HG02852 (cell line): ENCODE measurements around the gene KIAA1328.

Experiments used
- ATAC-seq: cut with Tn5 transposase; IDR thresholded peaks from one replicate; pipeline ENCODE4 v1.9.1; 2021; ENCODE audit warnings: mild to moderate bottlenecking, moderate library complexity; ENCODE audit not compliant: unreplicated experiment

Gene KIAA1328

DNA sequence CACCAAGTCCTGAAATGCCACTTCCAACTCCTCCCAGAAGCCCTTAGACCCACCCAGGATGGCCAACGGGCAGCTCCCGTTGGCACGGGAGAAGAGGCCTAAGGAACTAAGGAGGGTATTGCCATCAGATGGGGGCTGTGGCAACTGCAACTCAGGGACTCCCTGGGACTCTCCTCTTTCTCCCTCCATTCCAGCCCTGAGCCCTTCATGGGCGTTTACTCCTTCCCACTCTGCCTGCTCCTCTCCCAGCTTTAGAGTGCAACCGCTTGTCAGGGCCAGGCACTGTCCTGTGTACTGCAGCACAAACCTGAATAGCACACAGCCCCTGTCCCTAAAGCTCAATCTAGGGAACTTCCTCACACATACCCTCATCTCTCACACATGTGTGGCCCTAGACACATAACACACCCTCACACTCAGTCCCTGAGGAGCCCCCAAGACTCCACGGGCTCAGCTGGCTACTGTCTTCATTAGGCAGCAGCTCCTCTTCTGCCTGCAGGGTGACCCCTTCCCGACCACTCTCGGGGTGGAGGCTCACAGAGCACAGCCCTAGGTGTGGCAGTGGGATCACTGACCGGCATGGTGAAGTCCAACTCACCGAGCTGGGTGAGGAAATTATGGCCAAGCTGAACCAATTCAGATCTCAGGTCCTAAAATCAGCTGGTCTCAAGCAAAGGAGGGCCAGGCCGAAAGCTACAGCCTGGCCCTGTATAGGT is 420.4 kb downstream of the KIAA1328 start:
- no peak for ATAC-seq

- no peak for ATAC-seq
These were observed 421.1 kb downstream of the KIAA1328 start for GRCh38 chr18:37249895-37250618.

GRCh38 chr18:37251679-37252078 is 422.8 kb downstream of the KIAA1328 start:
- no peak for ATAC-seq

- no peak for ATAC-seq
These were observed 423.4 kb downstream of the KIAA1328 start for GRCh38 chr18:37252342-37252741.

DNA sequence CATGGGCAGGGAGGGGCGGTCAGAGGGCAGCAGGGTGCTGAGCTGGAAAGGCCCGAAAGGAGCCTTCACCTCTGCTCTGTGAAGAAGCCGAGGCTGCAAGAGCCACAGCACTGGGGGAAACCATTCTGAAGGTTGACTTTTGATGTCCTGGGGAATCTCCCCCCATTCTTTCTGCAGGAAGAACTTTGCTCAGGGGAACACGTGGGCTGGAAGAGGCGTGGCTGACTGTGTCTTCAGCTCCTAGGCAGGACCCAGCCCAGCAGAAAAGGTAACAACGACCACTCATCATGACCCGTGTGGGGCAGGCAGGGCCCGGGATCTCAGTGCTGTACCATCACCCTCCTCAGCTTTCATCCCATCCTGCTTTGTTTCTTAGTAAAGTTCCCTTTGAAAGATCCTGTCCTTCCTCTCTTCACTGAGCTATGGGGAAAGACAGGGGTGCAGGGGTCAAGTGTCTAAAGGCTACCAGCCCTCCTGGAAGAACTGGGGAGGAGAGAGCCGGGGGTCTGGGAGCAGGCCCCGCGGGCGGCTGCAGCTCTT is 424.0 kb downstream of the KIAA1328 start:
- ATAC-seq, result no peak

DNA sequence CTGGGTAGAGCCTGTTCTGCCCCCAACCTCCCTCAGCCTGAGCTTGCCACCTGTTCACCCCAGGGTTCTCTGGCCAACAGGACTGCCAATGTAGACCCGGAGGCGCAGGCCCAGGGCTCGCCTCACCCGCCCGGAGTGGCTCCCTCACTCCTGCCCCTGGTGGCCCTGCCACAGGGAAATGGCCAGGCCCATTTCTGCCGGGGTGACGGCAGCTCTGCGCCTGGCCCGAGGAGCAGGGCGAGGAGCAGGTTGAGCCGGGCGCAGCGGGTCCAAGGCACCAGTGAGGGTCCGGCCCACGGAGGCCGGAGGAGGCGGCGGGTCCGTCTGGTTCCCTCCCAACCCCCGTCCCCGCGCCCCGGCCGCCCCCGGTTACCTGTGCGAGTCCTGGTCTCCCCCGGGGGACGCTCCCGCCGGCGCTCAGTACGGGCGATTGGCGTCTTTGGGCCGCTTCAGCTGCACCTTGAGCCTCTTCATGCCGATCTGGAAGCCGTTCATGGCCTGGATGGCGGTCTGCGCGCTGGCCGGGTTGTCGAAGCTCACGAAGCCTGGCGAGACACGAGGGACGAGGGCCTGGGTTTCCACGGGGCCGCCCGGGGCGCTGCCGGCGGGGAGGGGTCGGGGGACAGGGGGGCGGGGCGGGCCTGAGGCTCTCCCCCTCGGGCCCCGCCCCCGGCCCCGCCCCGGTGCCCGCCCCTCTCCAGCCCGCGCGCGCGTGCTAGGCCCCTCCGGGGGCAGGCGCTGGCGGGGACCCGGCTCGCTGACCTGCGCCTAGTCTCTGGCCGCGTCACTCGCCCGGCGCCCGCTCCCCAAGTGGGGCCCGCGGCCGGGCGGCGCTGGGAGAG is 424.7 kb downstream of the KIAA1328 start:
- ATAC-seq, result no peak

- no peak for ATAC-seq
These were observed 425.4 kb downstream of the KIAA1328 start for GRCh38 chr18:37254236-37254754.

DNA sequence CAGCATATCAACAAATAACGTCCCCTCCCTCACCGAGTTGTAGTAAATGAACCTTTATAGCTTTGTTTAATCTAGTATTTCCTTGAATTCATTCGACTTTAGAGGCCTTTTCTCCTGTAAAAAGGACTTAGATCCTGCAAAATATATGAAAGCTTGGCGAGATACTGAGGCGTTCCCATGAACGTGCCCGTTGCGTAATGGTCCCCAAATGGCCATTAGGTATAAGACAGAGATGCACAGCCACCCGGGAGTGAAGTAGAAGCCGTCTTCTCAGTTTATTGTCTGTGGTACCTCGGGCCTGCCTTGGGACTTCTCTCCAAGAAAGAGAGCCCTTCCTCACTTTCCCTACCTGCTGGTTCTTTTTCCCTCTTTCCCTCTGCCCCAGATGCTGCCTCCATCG is 426.0 kb downstream of the KIAA1328 start:
- no peak for ATAC-seq

DNA sequence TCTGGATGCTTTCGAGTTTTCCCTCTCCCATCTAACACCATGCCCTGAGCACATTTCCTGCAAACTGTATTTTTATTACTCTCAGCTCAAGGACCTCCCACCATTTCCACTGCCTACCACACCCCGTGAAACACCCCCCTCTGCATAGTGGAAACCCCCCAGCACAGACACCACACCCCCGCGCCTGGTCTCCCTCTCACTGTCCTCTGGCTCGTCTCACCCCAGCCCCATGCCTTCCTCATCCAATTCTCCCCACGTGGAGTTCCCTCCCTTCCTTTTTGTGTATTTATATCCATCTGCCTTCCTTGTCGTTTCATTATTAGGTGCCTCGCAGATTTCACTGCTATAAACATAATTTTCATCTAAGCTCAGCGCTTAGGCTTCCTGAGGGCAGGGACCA is 429.2 kb downstream of the KIAA1328 start:
- no peak for ATAC-seq

GRCh38 chr18:37258819-37259218 is 429.9 kb downstream of the KIAA1328 start:
- ATAC-seq, result no peak

DNA sequence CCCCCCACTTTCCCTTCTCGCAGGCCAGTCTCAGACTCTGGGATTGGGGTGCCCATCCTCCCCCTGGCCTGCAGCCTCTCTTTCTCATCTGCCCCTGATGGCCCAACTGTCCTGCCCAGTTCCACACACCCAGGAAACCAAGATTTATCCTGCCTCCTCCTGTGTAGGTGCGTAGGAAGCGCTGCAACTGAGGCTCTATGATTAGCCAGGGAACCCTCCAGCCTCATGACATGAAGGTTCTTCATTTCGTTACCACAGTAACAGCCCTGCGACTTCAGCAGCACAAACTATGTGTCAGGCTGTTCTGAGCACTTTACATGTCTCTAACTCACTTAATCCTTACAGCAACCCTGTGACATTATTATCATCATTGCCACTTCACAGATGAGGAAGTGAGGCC is 430.8 kb downstream of the KIAA1328 start:
- ATAC-seq, result no peak

GRCh38 chr18:37260367-37261093 is 431.6 kb downstream of the KIAA1328 start:
- no peak for ATAC-seq

DNA sequence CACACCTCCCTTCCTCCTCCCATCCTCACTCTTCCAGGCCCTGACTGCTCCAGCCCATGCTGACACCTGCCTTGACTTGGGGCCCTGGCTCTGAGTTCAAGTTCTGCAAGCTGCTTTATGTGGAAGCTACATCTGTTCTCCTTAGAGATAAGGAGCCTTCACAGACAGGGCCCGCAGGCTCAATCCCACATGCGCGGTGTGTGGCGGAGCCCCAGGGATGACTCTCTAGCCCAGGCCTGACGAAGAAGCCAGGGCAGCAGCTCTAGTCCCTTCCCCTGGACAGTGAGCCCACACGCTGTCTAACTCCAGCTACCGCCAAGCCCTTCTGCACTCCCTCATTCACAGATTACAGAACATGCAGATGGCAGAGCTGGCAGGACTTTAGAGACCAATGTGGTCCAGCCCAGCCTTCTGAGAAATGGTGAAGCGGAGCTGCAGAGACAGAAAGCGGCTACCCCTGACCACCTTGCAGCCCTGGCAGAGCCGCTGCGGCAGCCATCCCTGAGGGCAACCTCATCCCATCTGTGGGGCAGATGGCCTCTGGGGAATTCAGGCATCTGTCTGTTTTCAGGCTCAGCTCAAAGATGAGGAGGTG is 432.4 kb downstream of the KIAA1328 start:
- ATAC-seq, result no peak

- no peak for ATAC-seq
These were observed 433.1 kb downstream of the KIAA1328 start for GRCh38 chr18:37261988-37262387.

DNA sequence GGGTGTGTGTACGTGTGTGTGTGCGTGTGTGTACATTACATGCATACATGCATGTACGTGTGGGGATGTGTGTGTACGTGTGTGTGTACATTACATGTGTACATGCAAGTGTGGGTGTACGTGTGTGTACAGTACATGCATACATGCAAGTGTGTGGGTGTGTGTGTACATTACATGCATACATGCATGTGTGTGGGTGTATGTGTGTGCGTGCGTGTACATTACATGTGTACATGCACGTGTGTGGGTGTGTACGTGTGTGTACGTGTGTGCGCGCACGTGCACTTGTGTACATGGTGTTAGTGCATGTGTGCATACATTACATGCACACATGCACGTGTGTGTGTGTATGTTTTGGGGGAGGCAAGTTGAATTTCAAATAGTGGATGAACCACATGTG is 436.0 kb downstream of the KIAA1328 start:
- ATAC-seq, result no peak

DNA sequence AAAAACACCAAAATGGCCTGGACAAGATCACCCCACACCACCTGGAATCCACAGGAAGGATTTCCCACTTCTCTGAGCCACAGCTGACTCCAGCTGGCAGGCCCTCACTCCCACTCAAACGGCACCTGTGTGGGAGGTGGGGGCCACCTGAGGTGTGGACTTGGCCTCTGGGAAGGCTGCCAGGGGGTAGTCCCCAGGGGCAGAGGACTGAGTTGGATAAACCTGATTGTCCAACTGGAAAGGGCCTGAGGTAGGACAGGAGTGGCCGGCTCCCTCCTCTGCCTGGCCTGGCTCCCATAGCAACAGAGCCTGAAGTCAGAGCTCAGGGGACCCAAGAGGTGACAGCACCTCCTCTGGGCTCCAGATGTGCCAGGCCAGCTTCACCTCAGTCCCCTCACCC is 436.5 kb downstream of the KIAA1328 start:
- ATAC-seq, result no peak

GRCh38 chr18:37266290-37266689 is 437.4 kb downstream of the KIAA1328 start:
- ATAC-seq, result no peak

DNA sequence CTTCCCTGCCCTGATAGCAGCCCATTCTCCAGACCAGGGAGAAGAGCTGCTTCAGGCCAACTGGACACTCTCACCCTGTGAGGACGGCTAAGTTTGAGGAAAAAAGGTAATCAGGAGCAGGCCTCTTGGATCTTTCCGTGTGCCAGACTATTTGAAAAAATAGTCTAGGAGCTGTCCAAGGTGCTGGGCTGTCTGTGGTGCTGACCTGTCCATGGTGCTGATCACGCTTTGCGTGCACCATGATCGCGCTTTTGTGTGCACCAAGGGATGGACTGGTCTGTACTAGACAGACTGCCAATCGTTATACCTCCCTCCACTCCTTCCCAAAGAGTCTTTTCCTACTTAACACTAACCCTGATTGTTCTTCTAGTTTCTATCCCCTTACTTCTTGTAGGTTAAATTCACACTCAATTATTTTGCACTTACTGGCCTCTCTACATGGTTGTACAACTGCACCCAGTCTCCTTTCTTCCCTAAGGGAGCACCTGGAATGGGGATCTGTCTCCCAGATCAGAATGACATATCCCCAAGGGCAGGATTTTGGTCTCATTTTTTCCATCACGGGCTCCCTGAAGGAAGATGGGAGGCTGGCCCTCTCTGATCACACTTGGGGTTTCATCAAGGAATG is 441.2 kb downstream of the KIAA1328 start:
- ATAC-seq, result no peak

GRCh38 chr18:37270666-37271052 is 441.7 kb downstream of the KIAA1328 start:
- no peak for ATAC-seq

GRCh38 chr18:37272226-37272625 is 443.3 kb downstream of the KIAA1328 start:
- no peak for ATAC-seq
